M059J (cell line): ENCODE measurements around the gene NFAT5. TPM values are rescaled to one million over a fixed set of nuclear protein-coding genes. Genes with fewer than 3 reads are reported as not detected.
A peak's percentile ranks its signal among the peaks of the same experiment; 100 is the strongest.
"Not testable (repeated sequence)": the region's sequence is repeated elsewhere in the genome, so short reads cannot be mapped to it uniquely, and the experiment has no call there.

ENCODE experiments used
- DNase-seq: peaks from one replicate; pipeline ENCODE4 v3.0.0-alpha.2; 2012; ENCODE audit warnings: low read depth
- total RNA-seq: library from RNA; depleted of rRNA; stranded (reverse); fragments of >200 nt; shearing (Covaris generic); gene quantifications from 2 replicates; pipeline ENCODE4 v1.2.3, GENCODE V29; 2014

The NFAT5 gene
- total RNA-seq, 1 experiment from 2014 or later: 34.5 TPM

GRCh38 chr16:69595127-69596036, 29.6 kb downstream of the NFAT5 start:
- DNase-seq: peak; percentile 13

DNA sequence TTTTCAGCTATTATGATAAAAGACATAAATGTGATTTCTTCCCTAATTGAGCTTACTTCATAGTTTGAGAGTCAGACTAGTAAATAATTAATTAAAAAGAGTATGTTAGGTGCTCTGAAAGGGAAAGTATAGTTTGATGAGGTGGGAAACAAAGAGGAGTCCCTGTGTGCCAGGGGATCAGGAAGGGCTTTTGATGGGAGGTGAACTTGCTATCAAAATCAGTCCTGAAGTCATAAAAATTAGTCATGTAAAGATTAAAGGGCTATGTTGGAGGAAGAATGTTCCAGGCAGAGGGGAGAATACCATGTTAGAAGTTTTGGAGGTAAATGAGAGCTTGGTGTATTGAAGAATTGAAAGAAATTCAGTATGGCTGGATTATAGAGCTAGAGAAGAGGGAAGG, 31.0 kb downstream of the NFAT5 start:
- DNase-seq: no peak

GRCh38 chr16:69598045-69598444, 32.3 kb downstream of the NFAT5 start:
- no peak for DNase-seq

DNA sequence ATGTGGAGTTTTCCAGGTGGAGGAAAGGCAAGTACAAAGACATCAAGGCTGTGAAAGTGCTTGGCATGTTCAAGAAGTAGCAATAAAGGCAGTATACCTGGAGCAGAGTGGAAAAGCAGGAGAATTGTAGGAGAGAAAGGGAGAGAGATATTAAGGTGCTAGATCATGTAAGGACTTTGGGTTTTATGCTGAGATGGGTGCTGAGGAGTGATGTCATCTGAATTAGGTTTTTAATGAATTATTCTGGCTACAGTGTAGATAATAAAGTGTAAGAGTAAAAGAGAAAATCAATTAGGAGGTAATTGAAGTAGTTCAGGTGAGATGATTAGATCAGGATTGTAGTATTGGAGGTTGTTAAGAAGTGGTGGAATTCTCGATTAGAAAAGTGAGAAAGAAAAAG, 34.0 kb downstream of the NFAT5 start:
- DNase-seq: no peak

- no peak for DNase-seq
These were observed 34.4 kb downstream of the NFAT5 start for GRCh38 chr16:69600202-69600601.

DNA sequence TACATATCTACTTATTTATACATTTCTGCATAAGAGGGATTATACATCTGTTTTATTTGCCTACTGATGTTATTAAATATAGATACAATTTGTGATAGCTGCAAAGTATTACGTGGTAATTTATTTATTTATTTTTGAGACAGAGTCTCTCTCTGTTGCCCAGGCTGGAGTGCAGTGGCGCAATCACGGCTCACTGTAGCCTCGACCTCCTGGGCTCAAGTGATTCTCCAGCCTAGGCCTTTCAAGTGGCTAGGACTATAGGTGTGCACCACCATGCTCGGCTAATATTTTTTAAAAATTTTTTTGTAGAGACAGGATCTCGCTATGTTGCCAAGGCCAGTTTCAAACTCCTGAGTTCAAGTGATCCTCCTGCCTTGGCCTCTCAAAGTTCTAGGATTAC, 35.5 kb downstream of the NFAT5 start:
- DNase-seq: no peak

DNA sequence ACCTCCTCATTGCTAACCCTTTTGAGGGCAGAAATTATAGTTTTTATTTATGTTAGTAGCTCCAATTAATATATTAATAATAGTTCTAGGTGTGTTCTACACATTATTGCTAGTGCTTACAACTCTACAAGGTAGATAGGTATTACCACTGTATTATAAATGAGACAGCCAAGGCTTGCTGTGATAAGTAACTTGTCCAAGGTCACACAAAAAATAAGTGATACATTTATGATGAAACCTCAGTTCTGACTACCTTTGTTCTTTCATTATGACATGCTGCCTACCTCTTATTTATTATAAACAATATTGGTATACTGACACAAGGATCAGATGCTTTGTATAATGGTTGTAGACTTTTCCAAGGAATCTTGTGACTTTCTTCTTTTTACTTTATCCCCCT, 41.2 kb downstream of the NFAT5 start:
- no peak for DNase-seq

- no peak for DNase-seq
These were observed 41.9 kb downstream of the NFAT5 start for GRCh38 chr16:69607674-69608073.

DNA sequence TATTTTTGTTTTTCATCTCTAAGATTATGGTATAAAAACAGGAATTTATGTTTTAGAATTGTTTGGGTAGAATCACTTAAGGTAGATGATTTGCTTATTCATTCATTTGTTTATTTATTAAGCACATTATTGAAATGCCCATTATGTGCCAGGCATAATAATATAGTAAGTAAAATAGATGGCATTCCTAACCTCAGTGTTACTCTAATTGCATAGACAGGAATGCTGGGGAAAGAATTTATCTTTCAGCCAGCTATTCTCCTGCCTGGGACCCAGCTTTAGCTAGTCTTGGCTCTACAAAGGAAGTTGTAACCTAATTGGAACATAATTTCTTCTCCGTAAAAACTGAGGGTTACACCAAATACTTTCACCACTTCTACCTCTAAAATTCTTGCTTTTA, 44.6 kb downstream of the NFAT5 start:
- peak; percentile 20 for DNase-seq

GRCh38 chr16:69611103-69611640, 45.4 kb downstream of the NFAT5 start:
- no peak for DNase-seq

DNA sequence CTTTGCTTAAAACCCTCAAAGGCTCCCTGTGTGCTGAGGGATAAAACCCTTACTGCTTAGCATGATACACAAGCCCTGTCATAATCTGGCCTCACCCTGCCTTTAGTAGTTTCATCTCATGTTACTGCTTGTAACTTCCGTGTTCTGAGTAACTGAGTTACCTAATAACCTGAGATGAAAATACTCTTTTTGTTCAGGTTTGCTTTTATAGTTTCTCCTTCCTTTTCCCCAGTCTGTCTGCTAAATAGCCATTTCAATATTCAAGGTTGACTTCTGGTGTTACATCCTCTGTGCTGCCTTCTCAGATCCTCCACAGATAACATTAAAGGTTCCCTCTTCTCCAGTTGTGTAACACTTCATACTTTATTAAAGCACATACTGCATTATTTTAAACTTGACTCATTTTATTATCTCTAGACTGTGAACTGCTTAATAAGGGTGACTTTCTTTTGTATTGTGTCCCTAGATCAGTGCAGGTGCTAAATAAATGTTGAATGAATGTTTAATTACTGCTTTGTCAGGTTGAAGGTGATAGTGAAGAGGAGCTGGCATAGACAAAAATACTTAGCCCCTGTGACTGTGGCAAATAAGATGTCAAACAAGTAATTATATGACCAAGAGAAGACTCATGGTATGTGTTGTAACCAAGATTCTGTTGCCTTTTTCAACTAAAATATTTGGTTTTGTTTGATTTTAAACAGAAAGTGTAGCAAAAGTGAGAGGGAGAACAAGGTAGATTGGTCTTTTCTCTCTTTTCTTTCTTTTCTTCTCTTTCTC, 47.8 kb downstream of the NFAT5 start:
- DNase-seq: peak; percentile 22

DNA sequence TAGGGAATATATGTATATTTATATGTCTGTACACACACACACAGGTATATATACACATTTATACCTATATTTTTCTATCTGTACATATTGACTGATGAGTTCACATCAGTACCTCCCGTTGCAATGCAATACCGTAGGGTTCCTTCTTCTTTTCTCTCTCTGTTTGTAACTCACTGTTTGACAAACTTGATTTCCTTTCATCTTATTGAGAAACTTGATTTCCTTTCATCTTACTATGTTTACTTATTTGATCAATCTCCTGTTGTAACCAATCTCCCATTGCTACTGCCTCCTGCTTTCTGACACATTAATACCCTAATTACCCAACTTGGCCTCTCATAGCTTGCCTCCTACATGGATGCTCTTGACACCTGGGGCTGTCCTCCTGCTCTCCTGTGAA, 49.8 kb downstream of the NFAT5 start:
- no peak for DNase-seq

DNA sequence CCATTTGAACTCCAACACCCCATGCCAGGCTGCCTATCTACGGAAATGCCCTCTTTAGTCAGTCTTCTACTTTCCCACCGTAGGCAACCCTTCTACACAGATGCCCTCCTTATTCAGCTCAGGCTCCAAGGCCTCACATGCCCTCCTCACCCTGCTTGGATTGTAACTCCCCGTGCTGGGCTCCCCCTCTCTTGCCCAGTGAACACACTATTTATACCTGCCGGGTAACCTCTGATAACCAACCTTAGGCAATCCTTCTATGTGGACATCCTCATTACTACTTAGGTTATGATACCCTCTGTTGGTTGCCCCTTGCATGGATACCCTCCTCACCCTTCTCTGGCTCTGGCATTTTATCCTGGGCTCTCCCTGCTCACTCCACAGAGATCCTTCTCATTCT, 50.3 kb downstream of the NFAT5 start:
- no peak for DNase-seq

GRCh38 chr16:69618307-69618706, 52.5 kb downstream of the NFAT5 start:
- no peak for DNase-seq

DNA sequence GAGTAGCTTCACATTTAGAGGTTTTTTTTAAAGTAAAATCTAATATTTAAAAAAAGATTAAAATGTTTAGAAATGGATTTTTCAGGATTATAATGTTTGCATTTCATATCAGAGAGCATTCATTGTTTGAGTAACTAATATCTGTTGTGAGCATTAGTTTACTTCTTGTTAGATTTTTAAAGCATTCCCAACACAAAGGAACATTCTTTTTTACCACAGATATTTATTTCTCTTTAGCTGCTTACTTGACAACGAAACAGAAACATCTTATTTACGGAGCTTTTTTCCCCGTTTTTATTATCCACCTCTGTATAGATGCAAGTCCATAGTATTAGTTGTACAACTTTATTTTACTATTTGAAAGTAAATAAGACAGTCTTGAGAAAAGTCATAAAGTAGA, 53.0 kb downstream of the NFAT5 start:
- DNase-seq: no peak

GRCh38 chr16:69619514-69619913, 53.7 kb downstream of the NFAT5 start:
- DNase-seq: no peak

GRCh38 chr16:69620573-69620972, 54.8 kb downstream of the NFAT5 start:
- DNase-seq: no peak

DNA sequence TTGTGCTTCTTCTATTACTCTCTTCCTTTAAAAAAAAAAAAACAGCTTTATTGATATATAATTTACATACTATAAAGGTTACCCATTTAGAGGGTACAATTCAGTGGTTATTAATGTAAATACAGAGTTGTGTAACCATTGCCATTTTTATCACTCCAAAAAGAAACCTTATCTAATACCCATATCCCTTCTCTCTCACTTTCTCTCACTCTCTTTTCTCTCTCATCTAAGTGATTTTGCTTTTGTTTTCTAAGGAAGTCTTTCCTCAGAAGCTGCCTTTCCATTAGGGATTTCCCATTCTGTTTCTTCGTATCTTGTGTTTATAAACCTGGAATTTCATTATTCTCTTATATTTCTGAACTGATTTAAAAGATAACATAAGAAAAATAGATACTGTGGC, 55.5 kb downstream of the NFAT5 start:
- DNase-seq: no peak

DNA sequence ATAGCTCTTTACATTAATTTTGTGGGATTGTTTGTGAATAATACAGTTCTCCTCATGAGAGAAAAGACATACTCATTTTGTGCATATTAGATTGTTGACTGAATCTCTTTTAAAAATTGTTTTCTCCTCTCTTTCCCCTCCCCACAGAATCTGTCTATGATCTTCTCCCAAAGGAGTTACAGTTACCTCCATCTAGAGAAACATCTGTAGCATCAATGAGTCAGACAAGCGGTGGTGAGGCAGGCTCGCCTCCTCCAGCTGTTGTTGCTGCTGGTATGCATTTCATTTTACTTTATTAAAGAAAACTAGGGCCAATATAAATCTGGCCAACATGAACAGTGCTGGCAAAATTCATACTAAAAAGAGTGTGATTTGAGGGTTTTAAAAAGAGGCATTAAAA, 60.5 kb downstream of the NFAT5 start:
- DNase-seq: peak; percentile 9

GRCh38 chr16:69632828-69633227, 67.1 kb downstream of the NFAT5 start:
- no peak for DNase-seq

DNA sequence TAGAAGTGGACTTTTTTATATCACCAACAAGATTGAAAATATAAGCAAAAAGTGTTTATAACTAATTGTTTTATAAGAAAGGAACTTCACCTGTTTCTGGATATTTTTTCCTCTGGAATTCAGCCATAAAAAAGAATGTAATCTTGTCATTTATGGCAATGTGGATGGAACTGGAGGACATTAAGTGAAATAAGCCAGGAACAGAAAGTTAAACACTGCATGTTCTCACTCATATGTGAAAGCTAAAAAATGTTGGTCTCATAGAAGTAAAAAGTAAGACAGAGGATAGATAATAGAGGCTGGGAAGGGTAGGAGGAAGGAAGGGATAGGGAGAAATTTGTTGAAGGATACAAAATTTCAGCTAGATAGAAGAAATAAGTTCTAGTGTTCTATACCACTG, 67.6 kb downstream of the NFAT5 start:
- no peak for DNase-seq

DNA sequence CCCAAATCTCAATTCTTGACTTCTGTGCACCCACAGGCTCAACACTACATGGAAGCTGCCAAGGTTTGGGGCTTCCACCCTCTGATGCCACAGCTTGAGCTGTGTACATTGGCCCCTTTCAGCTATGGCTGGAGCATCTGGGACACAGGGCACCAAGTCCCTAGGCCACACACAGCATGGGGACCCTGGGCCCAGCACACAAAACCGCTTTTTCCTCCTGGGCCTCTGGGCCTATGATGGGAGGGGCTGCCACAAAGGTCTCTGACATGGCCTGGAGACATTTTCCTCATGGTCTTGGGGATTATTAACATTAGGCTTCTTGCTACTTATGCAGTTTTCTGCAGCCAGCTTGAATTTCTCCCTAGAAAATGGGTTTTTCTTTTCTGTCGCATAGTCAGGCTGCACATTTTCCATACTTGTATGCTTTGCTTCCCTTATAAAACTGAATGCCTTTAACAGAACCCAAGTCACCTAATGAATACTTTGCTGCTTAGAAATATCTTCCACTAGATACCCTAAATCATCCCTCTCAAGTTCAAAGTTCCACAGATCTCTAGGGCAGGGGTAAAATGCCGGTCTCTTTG, 70.9 kb downstream of the NFAT5 start:
- not testable (repeated sequence) for DNase-seq
